Measurements from ENCODE around the gene NKTR.

Gene NKTR

GRCh38 chr3:42697289-42698051 is 97.0 kb downstream of the NKTR start:
- DNase-seq, result no peak
